Neural progenitor cell (in vitro differentiated cells): ENCODE measurements around the gene HIP1R. TPM values are rescaled to one million over a fixed set of nuclear protein-coding genes. Genes with fewer than 3 reads are reported as not detected.

Experiments
- DNase-seq: peaks from one replicate; pipeline ENCODE4 v3.0.0-alpha.2; 2016; ENCODE audit warnings: low spot score
- H2AFZ ChIP-seq: fragments of 200-600 bp; sonication (generic); replicated peaks from 2 replicates; pipeline ENCODE4 v1.6.1; 2016; ENCODE audit warnings: antibody characterized with exemption
- H3F3A ChIP-seq: fragments of 200-600 bp; sonication (generic); 2 replicates; pipeline ENCODE4 v1.6.1; 2016; ENCODE audit warnings: antibody characterized with exemption, low read depth
- H3K27ac ChIP-seq: fragments of 200-600 bp; sonication (generic); 2 replicates; pipeline ENCODE4 v1.5.1; 2016; ENCODE audit warnings: mild to moderate bottlenecking
- H3K27me3 ChIP-seq: fragments of 200-600 bp; sonication (generic); 2 replicates; pipeline ENCODE4 v1.6.1; 2016; ENCODE audit warnings: mild to moderate bottlenecking, moderate library complexity
- H3K36me3 ChIP-seq: fragments of 200-600 bp; sonication (generic); 2 replicates; pipeline ENCODE4 v1.5.1; 2016
- H3K4me1 ChIP-seq: fragments of 200-600 bp; sonication (generic); 2 replicates; pipeline ENCODE4 v1.6.1; 2016; ENCODE audit warnings: mixed run types
- H3K4me2 ChIP-seq: fragments of 200-600 bp; sonication (generic); 2 replicates; pipeline ENCODE4 v1.6.1; 2016
- H3K4me3 ChIP-seq: fragments of 200-600 bp; sonication (generic); 2 replicates; pipeline ENCODE4 v1.5.1; 2016
- H3K79me2 ChIP-seq: fragments of 200-600 bp; sonication (generic); 2 replicates; pipeline ENCODE4 v1.6.1; 2016; ENCODE audit warnings: low read depth
- H3K9ac ChIP-seq: fragments of 200-600 bp; sonication (generic); 2 replicates; pipeline ENCODE4 v1.6.1; 2016
- H3K9me3 ChIP-seq: fragments of 200-600 bp; sonication (generic); 2 replicates; pipeline ENCODE4 v1.5.1; 2016; ENCODE audit warnings: low read depth
- H4K20me1 ChIP-seq: fragments of 200-600 bp; sonication (generic); 2 replicates; pipeline ENCODE4 v1.6.1; 2016; ENCODE audit warnings: low read depth
- H3K27ac Mint-ChIP-seq: 3 replicates; pipeline ENCODE4 v1.8.0; 2021; ENCODE audit warnings: mixed read lengths
- H3K27me3 Mint-ChIP-seq: 2 replicates; pipeline ENCODE4 v1.8.0; 2022; ENCODE audit warnings: low read depth, mild to moderate bottlenecking, inconsistent platforms, moderate library complexity, mixed read lengths; ENCODE audit not compliant: insufficient read depth
- H3K36me3 Mint-ChIP-seq: 3 replicates; pipeline ENCODE4 v1.8.0; 2021; ENCODE audit warnings: mixed read lengths
- H3K4me1 Mint-ChIP-seq: 3 replicates; pipeline ENCODE4 v1.8.0; 2021; ENCODE audit warnings: mixed read lengths
- H3K4me3 Mint-ChIP-seq: 3 replicates; pipeline ENCODE4 v1.8.0; 2021; ENCODE audit warnings: mild to moderate bottlenecking, moderate library complexity, mixed read lengths
- H3K9me3 Mint-ChIP-seq: 3 replicates; pipeline ENCODE4 v1.8.0; 2020; ENCODE audit warnings: mixed read lengths
- CTCF ChIP-seq: fragments of 200-600 bp; sonication (generic); IDR thresholded peaks from 2 replicates; pipeline ENCODE4 v1.5.1; 2017; ENCODE audit warnings: antibody characterized with exemption, mild to moderate bottlenecking
- EZH2 ChIP-seq: fragments of 200-600 bp; sonication (generic); IDR thresholded peaks from 2 replicates; pipeline ENCODE4 v1.6.1; 2017; ENCODE audit warnings: antibody characterized with exemption, mild to moderate bottlenecking, moderate library complexity
- EZH2phosphoT487 ChIP-seq: fragments of 200-600 bp; sonication (generic); IDR thresholded peaks from 2 replicates; pipeline ENCODE4 v1.6.1; 2017; ENCODE audit warnings: antibody characterized with exemption
- total RNA-seq: library from RNA; depleted of rRNA; stranded (reverse); fragments of >200 nt; gene quantifications from 2 replicates; pipeline ENCODE4 v1.2.3, GENCODE V29; 2015; ENCODE audit warnings: low replicate concordance

HIP1R gene
- total RNA-seq, 1 donor from 2014 or later = 19.3 TPM

GRCh38 chr12:122893208-122894153 lies 58.2 kb downstream of the HIP1R start:
- peak overlapping the region; percentile 67 for H3K27ac Mint-ChIP-seq
- H3K9me3 ChIP-seq = no peaks in the 10 kb centered on the region
- H3K4me1 ChIP-seq = peaks cover 38% of the 10 kb centered on the region
- no peak overlapping the region for H3K9ac ChIP-seq
- peaks cover 29% of the 10 kb centered on the region for H3F3A ChIP-seq
- H3K4me3 Mint-ChIP-seq = peak overlapping the region; percentile 92
- peaks cover 65% of the 10 kb centered on the region for H3K79me2 ChIP-seq
- peaks cover 71% of the 10 kb centered on the region for H3K4me1 Mint-ChIP-seq
- H3K27ac ChIP-seq = no peak overlapping the region
- peaks cover 66% of the 10 kb centered on the region for H4K20me1 ChIP-seq
- DNase-seq = no peak
- H3K36me3 Mint-ChIP-seq = peaks cover 2% of the 10 kb centered on the region
- peaks cover 12% of the 10 kb centered on the region for H3K27me3 Mint-ChIP-seq
- H3K9me3 Mint-ChIP-seq = no peaks in the 10 kb centered on the region
- TF ChIP-seq EZH2phosphoT487 (no peak), EZH2 (no peak), CTCF (no peak)
- H3K4me3 ChIP-seq = no peak overlapping the region
- H3K4me2 ChIP-seq = peak overlapping the region; percentile 94
- peaks cover 47% of the 10 kb centered on the region for H3K27me3 ChIP-seq
- H2AFZ ChIP-seq = no peak overlapping the region
- no peaks in the 10 kb centered on the region for H3K36me3 ChIP-seq

- Histone ChIP-seq H3K27ac (no peak overlapping the region), H3F3A (peaks cover 29% of the 10 kb centered on the region)
- no peak for DNase-seq
These were observed 59.2 kb downstream of the HIP1R start for GRCh38 chr12:122894193-122895121.

More at GRCh38 chr12:122894193-122895121, 59.2 kb downstream of the HIP1R start:
- Histone ChIP-seq H3K79me2 (peaks cover 57% of the 10 kb centered on the region), H4K20me1 (peaks cover 56% of the 10 kb centered on the region), H3K9ac (no peak overlapping the region), H2AFZ (no peak overlapping the region), H3K4me3 (peak overlapping the region; percentile 80), H3K4me2 (peak overlapping the region; percentile 94), H3K27me3 (peaks cover 57% of the 10 kb centered on the region), H3K9me3 (no peaks in the 10 kb centered on the region), H3K36me3 (no peaks in the 10 kb centered on the region), H3K4me1 (peaks cover 36% of the 10 kb centered on the region)
- Mint-ChIP-seq H3K27ac (peak overlapping the region; percentile 57), H3K4me3 (peak overlapping the region; percentile 92), H3K36me3 (peaks cover 2% of the 10 kb centered on the region), H3K9me3 (no peaks in the 10 kb centered on the region), H3K4me1 (peaks cover 69% of the 10 kb centered on the region), H3K27me3 (peaks cover 12% of the 10 kb centered on the region)
- no peak for TF ChIP-seq EZH2
- TF ChIP-seq EZH2phosphoT487 = no peak
- no peak for TF ChIP-seq CTCF
